Measurements from ENCODE around the gene HCFC1R1. TPM values are rescaled to one million over a fixed set of nuclear protein-coding genes. Genes with fewer than 3 reads are reported as not detected.

Gene HCFC1R1
- total RNA-seq, 1 experiment from 2014 or later = 61.3 TPM

- Histone ChIP-seq H3K56ac (ENCODE audit: insufficient read length, low read depth, low read length) (no peak within 1 kb of the TSS), H4K8ac (replicated peaks; ENCODE audit: insufficient read length, low read depth, low read length) (no peak within 1 kb of the TSS), H3K14ac (ENCODE audit: insufficient read depth, low read length) (peak within 1 kb of the TSS; percentile 47), H3K4me1 (ENCODE audit: insufficient read depth, low read length) (no peaks in the 10 kb centered on the region), H2BK12ac (ENCODE audit: insufficient read length, low read depth, low read length) (no peak within 1 kb of the TSS), H3K23ac (ENCODE audit: insufficient read length, low read depth, low read length) (no peak within 1 kb of the TSS), H3T11ph (ENCODE audit: low read length) (no peak within 1 kb of the TSS), H2BK120ac (ENCODE audit: low read depth, low read length, poor library complexity, severe bottlenecking) (no peak within 1 kb of the TSS), H3K18ac (ENCODE audit: insufficient read length, low read depth, low read length) (peak within 1 kb of the TSS; percentile 76), H3K4me2 (ENCODE audit: insufficient read depth, insufficient read length, low read length) (peak within 1 kb of the TSS; percentile 28), H2AFZ (ENCODE audit: low read length) (no peak within 1 kb of the TSS), H3K23me2 (ENCODE audit: insufficient read length, low read depth, low read length, poor library complexity, severe bottlenecking) (peaks cover 9% of the 10 kb centered on the region), H2BK5ac (ENCODE audit: insufficient read length, low read length) (no peak within 1 kb of the TSS), H2BK20ac (ENCODE audit: low read depth, low read length, poor library complexity, severe bottlenecking) (no peak within 1 kb of the TSS), H3K27ac (ENCODE audit: insufficient read length, low read depth, low read length) (no peak within 1 kb of the TSS), H3K79me2 (ENCODE audit: insufficient read depth, low read length) (no peaks in the 10 kb centered on the region; the same call in 1 of the 2 replicates), H3K9me3 (ENCODE audit: control insufficient read depth, low read depth, low read length) (no peaks in the 10 kb centered on the region), H4K5ac (ENCODE audit: insufficient read length, low read depth, low read length) (no peak within 1 kb of the TSS), H3K79me1 (ENCODE audit: insufficient read depth, low read depth, low read length, poor library complexity, severe bottlenecking) (no peaks in the 10 kb centered on the region), H2AK5ac (ENCODE audit: insufficient read length, low read length) (no peak within 1 kb of the TSS), H4K20me1 (ENCODE audit: control insufficient read depth, insufficient read depth, insufficient read length) (no peaks in the 10 kb centered on the region), H3K9ac (ENCODE audit: extremely low read depth, insufficient read length, low read length) (peak within 1 kb of the TSS; percentile 56), H3K4ac (ENCODE audit: low read depth, low read length) (no peak within 1 kb of the TSS), H4K91ac (ENCODE audit: insufficient read length, low read depth, low read length) (no peak within 1 kb of the TSS), H3K27me3 (ENCODE audit: insufficient read depth, low read length) (no peaks in the 10 kb centered on the region), H2BK15ac (ENCODE audit: low read depth, low read length) (no peak within 1 kb of the TSS)
- Mint-ChIP-seq H3K27ac (peak within 1 kb of the TSS; percentile 90 to 99 (median 91)), H3K4me3 (peak within 1 kb of the TSS; percentile 87 to 90), H3K4me1 (peaks cover 26 to 31% of the 10 kb centered on the region in 2 experiments), H3K27me3 (ENCODE audit: low read depth) (peaks cover 6% of the 10 kb centered on the region), H3K9me3 (no peaks in the 10 kb centered on the region), H3K36me3 (ENCODE audit: insufficient read depth in 1 of 3, low read depth in 3 of 3) (peaks cover 7 to 28% (median 21%) of the 10 kb centered on the region in 3 experiments; a peak in 6 of 7 replicates)
- TF ChIP-seq, protein P1, sequence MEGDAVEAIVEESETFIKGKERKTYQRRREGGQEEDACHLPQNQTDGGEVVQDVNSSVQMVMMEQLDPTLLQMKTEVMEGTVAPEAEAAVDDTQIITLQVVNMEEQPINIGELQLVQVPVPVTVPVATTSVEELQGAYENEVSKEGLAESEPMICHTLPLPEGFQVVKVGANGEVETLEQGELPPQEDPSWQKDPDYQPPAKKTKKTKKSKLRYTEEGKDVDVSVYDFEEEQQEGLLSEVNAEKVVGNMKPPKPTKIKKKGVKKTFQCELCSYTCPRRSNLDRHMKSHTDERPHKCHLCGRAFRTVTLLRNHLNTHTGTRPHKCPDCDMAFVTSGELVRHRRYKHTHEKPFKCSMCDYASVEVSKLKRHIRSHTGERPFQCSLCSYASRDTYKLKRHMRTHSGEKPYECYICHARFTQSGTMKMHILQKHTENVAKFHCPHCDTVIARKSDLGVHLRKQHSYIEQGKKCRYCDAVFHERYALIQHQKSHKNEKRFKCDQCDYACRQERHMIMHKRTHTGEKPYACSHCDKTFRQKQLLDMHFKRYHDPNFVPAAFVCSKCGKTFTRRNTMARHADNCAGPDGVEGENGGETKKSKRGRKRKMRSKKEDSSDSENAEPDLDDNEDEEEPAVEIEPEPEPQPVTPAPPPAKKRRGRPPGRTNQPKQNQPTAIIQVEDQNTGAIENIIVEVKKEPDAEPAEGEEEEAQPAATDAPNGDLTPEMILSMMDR (conservative IDR thresholded peaks at IDR 0.05) = no peak
- WGBS (ENCODE audit: extremely low coverage, insufficient read length, low lambda C conversion rate) = no CpG with 5 or more reads among the region's 91 CpGs
- peak; percentile 87 for DNase-seq
Observed at GRCh38 chr16:2980227-2981176, 43.2 kb downstream of the HCFC1R1 start, which contains the start of gene PKMYT1. PKMYT1 (minus strand) TSS chr16:2980446; CDS start chr16:2979657, 789 bp downstream.

Measured in H9 (cell line).